NOMO-1 treated with DMSO at 0.1 percent for 48 hours (cell line): ENCODE results near the gene DPYD.

Experiments
- DNase-seq: peaks from one replicate; lab custom pipeline; 2025; ENCODE audit not compliant: unreplicated experiment; lab: John Stamatoyannopoulos, UW

DPYD gene

DNA sequence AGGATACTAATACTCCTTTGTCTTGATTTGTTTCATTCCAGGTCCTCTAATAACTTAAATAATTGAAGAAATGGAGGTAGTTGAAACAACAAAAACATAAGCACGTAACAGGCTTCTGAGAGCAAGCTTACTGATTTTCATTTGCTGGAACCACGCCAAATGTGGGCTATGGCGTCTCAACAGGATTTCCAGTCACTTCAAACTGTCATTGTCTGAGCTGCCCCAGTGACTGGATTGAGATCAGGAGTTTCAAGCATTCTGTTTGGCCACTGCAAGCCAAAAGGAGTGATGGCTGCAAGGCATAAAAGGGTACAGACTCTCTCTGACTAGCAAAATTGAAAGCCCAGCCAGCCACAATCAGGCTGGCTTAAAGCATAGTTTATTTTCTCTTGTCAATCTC, 289.9 kb downstream of the DPYD start:
- no peak for DNase-seq

DNA sequence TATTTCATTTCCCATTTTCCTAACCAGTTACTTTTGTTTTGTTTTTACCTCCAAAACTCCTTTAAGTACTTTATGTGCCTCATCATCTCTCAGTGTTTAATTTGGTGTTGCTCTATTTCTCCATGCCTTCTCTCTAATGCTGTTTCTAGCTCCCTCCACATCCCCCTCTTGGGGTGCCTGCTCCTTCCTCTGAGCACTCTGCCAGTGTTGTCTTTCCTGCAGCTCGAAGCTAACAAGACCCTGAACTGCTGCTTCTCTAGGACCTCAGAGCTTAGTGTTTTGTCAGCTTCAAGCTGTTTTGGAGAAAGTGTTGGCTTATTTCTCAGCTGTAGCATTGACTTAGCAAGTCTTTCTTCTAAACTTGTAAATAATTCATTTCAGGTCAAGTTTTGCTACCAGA, 290.6 kb downstream of the DPYD start:
- DNase-seq, result no peak

DNA sequence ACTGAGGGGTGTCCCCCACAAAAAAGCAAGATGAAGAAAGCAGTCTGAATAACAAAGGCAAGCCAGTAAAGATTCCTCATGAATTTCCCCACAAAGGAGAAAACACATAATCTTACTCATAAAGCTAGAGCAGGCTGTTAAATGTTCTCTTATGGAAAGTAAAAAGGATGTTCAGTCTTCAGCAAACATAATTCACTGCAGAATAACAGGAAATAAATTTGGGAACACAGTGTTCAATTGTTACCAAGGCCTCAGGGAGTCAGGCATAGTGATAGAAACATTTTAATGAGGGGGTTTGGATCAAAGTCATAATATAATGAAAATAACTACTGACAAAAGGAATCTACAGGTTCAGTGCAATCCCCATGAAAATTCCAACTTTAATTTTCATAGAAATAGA, 297.6 kb downstream of the DPYD start:
- DNase-seq, result no peak

DNA sequence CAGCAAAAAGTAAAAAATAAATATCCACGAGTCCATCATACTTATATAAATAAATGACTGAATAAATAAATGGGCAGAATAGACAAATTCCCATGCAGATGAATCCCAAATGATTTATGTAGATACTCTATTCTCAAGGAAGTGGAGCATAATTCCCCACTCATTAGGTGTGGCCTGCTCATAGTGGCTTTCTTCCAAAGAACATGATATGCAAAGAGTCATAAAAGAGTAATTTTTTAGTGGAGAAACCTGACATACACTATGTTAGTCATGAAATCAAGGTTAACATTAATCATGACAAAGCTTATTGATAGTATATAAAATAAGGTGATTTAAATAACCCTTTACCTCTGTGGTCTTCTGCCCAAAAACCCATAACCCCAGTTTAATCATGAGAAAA, 298.9 kb downstream of the DPYD start:
- no peak for DNase-seq

DNA sequence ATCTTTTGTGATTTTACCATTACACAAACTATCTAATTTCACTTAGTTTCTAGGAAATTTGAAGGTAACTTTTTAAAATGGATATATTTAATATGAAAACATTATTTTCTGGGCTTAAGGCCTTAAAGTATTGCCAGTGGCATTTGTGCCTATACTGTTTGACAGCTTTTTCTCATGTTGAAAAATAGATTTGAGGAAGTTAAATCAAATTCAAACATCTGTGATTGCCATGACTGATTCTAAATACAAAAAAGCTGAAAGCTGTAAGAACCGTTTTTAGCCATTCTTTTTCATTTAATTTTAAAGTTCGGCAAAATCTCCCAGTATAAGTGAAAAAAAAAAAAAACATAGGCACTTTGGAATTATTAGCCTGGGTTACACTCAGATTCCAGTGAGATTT, 301.1 kb downstream of the DPYD start:
- no peak for DNase-seq

DNA sequence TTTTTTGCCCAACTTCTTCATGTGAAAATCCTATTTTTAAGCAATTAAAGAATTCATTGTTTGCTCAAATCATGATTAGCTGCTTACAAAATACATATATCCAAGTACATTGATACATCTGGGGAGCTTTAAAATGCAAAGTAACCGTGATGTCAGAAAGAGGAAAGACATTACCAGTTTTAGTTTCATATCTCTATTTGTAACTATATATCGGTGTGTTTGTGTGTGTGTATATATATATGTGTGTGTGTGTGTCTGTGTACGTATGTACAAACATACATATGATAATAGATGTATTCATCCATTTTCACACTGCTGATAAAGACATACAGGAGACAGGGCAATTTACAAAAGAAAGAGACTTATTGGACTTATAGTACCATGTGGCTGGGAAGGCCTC, 310.1 kb downstream of the DPYD start:
- peak; percentile 7 for DNase-seq

DNA sequence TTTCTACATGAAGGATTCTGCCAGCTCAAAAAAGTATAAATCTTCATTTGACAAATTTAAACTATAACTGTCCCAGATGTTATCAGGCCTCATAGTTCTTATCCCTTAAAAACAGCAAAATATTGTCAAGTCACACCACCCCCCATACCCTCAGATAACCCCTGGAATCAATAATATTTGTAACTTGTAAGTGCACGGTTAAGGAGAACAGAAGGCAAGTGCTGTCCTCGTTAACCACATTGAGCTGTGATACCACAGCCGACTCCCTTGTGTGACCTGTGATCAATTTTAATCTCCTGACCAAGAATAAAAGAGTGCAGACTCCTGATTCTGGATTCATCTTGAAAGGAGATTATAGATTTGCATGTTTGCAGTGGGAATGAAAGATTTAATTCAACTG, 310.7 kb downstream of the DPYD start:
- no peak for DNase-seq

DNA sequence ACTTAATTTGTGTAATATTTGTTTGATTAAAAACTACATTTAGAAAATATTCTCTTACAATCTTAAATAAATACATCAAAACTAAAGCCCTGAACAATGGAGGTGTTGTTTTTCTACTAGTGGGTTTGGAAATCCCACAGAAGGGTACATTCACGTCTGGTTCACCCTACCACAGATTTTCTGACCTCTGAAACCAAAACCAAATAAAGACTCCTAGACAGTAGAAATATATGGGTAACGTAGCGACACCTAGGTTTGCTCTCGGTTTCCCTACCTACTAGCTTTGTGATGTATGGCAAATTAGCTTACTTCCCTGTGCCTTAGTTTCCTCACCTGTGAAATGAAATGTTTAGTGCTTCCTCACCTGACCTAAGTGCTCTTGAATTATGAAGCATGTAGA, 312.6 kb downstream of the DPYD start:
- DNase-seq, result no peak

- peak; percentile 32 for DNase-seq
These were observed 317.1 kb downstream of the DPYD start for GRCh38 chr1:97603776-97604175.

GRCh38 chr1:97603218-97603617, 317.6 kb downstream of the DPYD start:
- no peak for DNase-seq

GRCh38 chr1:97599447-97599846, 321.4 kb downstream of the DPYD start:
- no peak for DNase-seq

DNA sequence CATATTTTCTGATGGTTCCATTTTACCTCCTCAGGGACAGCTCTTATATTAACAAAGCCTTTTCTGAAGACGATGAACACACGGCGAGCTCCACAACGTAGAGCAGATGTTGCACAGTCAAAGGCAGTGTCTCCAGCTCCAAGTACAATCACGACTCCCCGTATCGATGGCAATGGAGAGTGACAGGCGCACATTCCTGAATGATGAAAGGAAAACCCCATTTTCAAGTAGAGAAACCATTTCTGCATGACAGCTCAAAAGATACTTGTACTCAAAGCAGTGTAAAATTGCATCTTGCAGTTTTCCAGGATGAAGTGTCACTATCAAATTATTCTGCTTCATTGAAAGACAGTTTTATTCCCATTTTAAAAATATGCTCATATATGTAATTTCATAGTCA, 327.6 kb downstream of the DPYD start:
- no peak for DNase-seq

- no peak for DNase-seq
These were observed 332.1 kb downstream of the DPYD start for GRCh38 chr1:97588772-97589171.

- DNase-seq, result no peak
These were observed 339.2 kb downstream of the DPYD start for GRCh38 chr1:97581614-97582051.

- no peak for DNase-seq
These were observed 343.2 kb downstream of the DPYD start for GRCh38 chr1:97577613-97578012.

GRCh38 chr1:97573553-97573952, 347.3 kb downstream of the DPYD start:
- no peak for DNase-seq

DNA sequence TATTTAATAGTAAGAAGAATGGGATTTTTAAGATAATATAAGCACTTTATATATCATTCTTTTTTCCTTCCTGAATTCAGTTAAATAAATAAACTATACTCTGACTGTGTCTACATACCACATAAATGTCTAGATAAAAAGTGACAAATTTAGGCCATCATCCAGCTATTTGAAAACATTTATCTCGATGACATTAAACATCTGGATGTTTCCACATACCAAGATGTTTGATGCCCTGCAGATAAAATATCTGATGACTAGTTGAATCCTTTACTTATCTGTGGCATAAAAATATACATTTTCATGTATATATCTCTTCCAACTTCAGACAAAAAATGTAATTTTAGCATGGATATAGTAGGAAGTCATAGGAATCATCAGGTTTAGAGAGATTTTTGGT, 348.3 kb downstream of the DPYD start:
- DNase-seq, result no peak

DNA sequence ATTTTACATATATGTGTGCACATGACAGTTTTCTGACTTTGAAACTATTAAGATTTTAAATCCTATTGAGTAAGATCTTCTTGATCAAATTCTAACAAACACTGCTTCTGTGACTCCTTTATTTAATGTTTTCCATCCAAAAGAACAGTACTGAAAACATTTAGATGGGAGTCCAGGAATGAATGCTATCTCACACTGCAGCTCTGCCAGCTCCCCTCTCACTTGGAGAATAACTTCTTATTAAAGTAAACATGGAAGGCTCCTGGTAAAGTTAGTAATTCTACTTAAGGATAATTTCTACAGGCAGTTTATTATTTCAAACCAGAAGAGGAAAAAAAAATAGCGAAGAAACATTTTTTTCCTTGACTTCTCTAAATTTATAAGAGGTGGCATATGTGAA, 349.1 kb downstream of the DPYD start:
- DNase-seq, result no peak

- DNase-seq, result no peak
These were observed 350.1 kb downstream of the DPYD start for GRCh38 chr1:97570691-97571090.

- DNase-seq, result no peak
These were observed 353.7 kb downstream of the DPYD start for GRCh38 chr1:97567000-97567749.

DNA sequence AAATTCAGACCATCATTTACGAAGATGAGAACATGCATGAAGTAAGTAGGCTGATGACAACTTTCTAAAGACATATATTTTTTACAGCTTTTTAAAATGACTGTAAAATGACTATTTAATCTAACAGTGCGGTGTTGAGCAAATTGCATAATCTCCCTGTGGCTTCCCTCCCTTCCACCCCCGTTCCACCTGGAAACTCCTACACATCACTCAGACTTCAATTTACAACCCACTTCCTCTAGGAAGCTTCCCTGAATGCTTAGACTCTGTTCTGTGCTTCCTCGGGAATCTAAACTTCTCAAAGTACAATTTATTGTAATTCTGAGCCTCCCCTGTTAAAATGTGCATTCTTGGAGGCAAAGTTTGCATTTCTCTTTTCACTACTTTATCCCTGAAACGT, 354.9 kb downstream of the DPYD start:
- DNase-seq, result no peak

DNA sequence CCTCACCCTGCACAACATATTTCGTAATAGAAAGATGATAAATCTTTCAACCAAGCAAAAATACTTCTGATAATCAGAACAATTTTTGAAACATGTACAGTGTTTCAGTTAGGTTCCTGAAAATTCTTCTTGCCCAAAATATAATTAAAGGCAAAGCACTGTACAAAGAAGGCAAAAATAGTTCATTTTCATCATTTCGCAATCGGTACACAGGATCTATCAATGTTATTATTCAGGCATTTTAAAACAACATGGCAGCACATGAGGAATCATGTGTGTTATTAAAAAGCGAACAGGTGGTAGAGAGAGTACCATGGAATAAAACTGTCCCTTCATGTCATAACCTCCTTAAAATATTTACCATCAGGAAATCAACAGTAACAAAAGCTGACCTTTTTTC, 356.9 kb downstream of the DPYD start:
- no peak for DNase-seq

- no peak for DNase-seq
These were observed 358.8 kb downstream of the DPYD start for GRCh38 chr1:97562081-97562480.
